Ascending aorta (tissue), 2 donors: Measurements from ENCODE around the gene D2HGDH. TPM values are rescaled to one million over a fixed set of nuclear protein-coding genes. Genes with fewer than 3 reads are reported as not detected.
A peak's percentile ranks its signal among the peaks of the same experiment; 100 is the strongest.
"Not testable (repeated sequence)": the region's sequence is repeated elsewhere in the genome, so short reads cannot be mapped to it uniquely, and the experiment has no call there.

Experiments
- DNase-seq, 2 donors: peaks; one replicate each; pipeline ENCODE4 v3.0.0-alpha.2; 2019; ENCODE audit warnings: low spot score in 2 of 2
- H3K27ac ChIP-seq, 2 donors: fragments of 200-600 bp; sonication (generic); one replicate each; pipeline ENCODE4 v1.5.1; 2016 to 2017; ENCODE audit warnings: mild to moderate bottlenecking in 1 of 2
- H3K27me3 ChIP-seq: fragments of 200-600 bp; sonication (generic); one replicate; pipeline ENCODE4 v1.5.1; 2017
- H3K36me3 ChIP-seq, 2 donors: fragments of 200-600 bp; sonication (generic); one replicate each; pipeline ENCODE4 v1.5.1; 2016
- H3K4me1 ChIP-seq, 2 donors: fragments of 200-600 bp; sonication (generic); one replicate each; pipeline ENCODE4 v1.5.1; 2016 to 2017; ENCODE audit warnings: mild to moderate bottlenecking in 1 of 2
- H3K4me3 ChIP-seq, 2 donors: fragments of 200-600 bp; sonication (generic); one replicate each; pipeline ENCODE4 v1.5.1; 2016 to 2017; ENCODE audit warnings: mild to moderate bottlenecking in 1 of 2
- H3K9me3 ChIP-seq, 2 donors: fragments of 200-600 bp; sonication (generic); one replicate each; pipeline ENCODE4 v1.5.1; 2016
- CTCF ChIP-seq, 3 experiments: fragments of 200-600 bp in 2 of 3; fragments of 450-650 bp in 1 of 3; sonication (generic) in 2 of 3; IDR thresholded peaks; one replicate each; pipeline ENCODE4 v1.5.1; 2016 to 2019; ENCODE audit warnings: antibody characterized with exemption in 3 of 3, mild to moderate bottlenecking in 1 of 3, moderate library complexity in 1 of 3
- intact Hi-C: fragments of 100-400 bp; cut with DNase I; formaldehyde crosslinking; loops from one replicate; pipeline ENCODE4 v1.15.1; 2023
- total RNA-seq: library from RNA; depleted of rRNA; stranded (reverse); fragments of >200 nt; gene quantifications from one replicate; pipeline ENCODE4 v1.1.0, GENCODE V29; 2016

D2HGDH gene
- total RNA-seq, 1 donor from 2014 or later, result 22.2 TPM

- peaks cover 30 to 62% of the 10 kb centered on the region in 2 donors for H3K36me3 ChIP-seq
- intact Hi-C loops, result no loop called here
- no peaks in the 10 kb centered on the region for H3K27me3 ChIP-seq
Observed at GRCh38 chr2:241755166-241755565, 20.7 kb downstream of the D2HGDH start.

GRCh38 chr2:241755777-241756176 is 21.3 kb downstream of the D2HGDH start:
- no peak for DNase-seq
- intact Hi-C loops, result no loop called here
- no peak for TF ChIP-seq CTCF (IDR thresholded peaks at IDR 0.05)
- no peaks in the 10 kb centered on the region for H3K4me1 ChIP-seq
- H3K4me3 ChIP-seq, result no peak overlapping the region
- no peaks in the 10 kb centered on the region for H3K27me3 ChIP-seq
- no peak overlapping the region for H3K27ac ChIP-seq
- peaks cover 30 to 62% of the 10 kb centered on the region in 2 donors for H3K36me3 ChIP-seq
- no peaks in the 10 kb centered on the region for H3K9me3 ChIP-seq

More at GRCh38 chr2:241755166-241755565, 20.7 kb downstream of the D2HGDH start:
- Histone ChIP-seq H3K4me3 (no peak overlapping the region), H3K27ac (no peak overlapping the region), H3K9me3 (no peaks in the 10 kb centered on the region), H3K4me1 (no peaks in the 10 kb centered on the region)
- no peak for TF ChIP-seq CTCF (IDR thresholded peaks at IDR 0.05)
- DNase-seq, result no peak

- no peaks in the 10 kb centered on the region for H3K4me1 ChIP-seq
- TF ChIP-seq CTCF (IDR thresholded peaks at IDR 0.05), result no peak
- no peak for DNase-seq
- H3K27ac ChIP-seq, result no peak overlapping the region
- no peaks in the 10 kb centered on the region for H3K27me3 ChIP-seq
- intact Hi-C loops, result no loop called here
- H3K36me3 ChIP-seq, result peaks cover 30 to 50% of the 10 kb centered on the region in 2 donors
- H3K4me3 ChIP-seq, result no peak overlapping the region
- H3K9me3 ChIP-seq, result no peaks in the 10 kb centered on the region
Observed at GRCh38 chr2:241759067-241759807, 24.8 kb downstream of the D2HGDH start.

- H3K4me1 ChIP-seq, H3K9me3 ChIP-seq, H3K27ac ChIP-seq, H3K4me3 ChIP-seq, intact Hi-C loops, H3K27me3 ChIP-seq: not testable (repeated sequence)
- DNase-seq, result peak in 1 of 2 donors; percentile 12
- H3K36me3 ChIP-seq, result peaks cover 26 to 43% of the 10 kb centered on the region in 2 donors
Observed at GRCh38 chr2:241759893-241760292, 25.5 kb downstream of the D2HGDH start.

- no peak overlapping the region for H3K27ac ChIP-seq
- H3K4me3 ChIP-seq, result no peak overlapping the region
- no peaks in the 10 kb centered on the region for H3K4me1 ChIP-seq
- no peaks in the 10 kb centered on the region for H3K9me3 ChIP-seq
- no peak for TF ChIP-seq CTCF (IDR thresholded peaks at IDR 0.05)
- no peaks in the 10 kb centered on the region for H3K27me3 ChIP-seq
- peaks cover 23 to 39% of the 10 kb centered on the region in 2 donors for H3K36me3 ChIP-seq
- intact Hi-C loops, result no loop called here
- peak in 1 of 2 donors; percentile 25 for DNase-seq
Observed at GRCh38 chr2:241760301-241760771, 25.9 kb downstream of the D2HGDH start.

- H3K36me3 ChIP-seq, result peaks cover 11 to 21% of the 10 kb centered on the region in 2 donors
Observed at GRCh38 chr2:241762321-241762932, 28.0 kb downstream of the D2HGDH start.

More at GRCh38 chr2:241762321-241762932, 28.0 kb downstream of the D2HGDH start:
- peak in 1 of 2 donors; percentile 28 for DNase-seq
- Histone ChIP-seq H3K27me3 (no peaks in the 10 kb centered on the region), H3K4me3 (no peak overlapping the region), H3K27ac (no peak overlapping the region), H3K4me1 (no peaks in the 10 kb centered on the region), H3K9me3 (no peaks in the 10 kb centered on the region)
- intact Hi-C loops, result no loop called here
- TF ChIP-seq CTCF (IDR thresholded peaks at IDR 0.05), result no peak
